22Rv1 (cell line): ENCODE measurements around the gene RFTN1.

Source experiments
- CTCF ChIP-seq: fragments of 450-650 bp; IDR thresholded peaks from 2 replicates; pipeline ENCODE4 v1.5.1; 2017; ENCODE audit warnings: mild to moderate bottlenecking
- ZFX ChIP-seq: fragments of 450-650 bp; IDR thresholded peaks from 2 replicates; pipeline ENCODE4 v1.6.1; 2017; ENCODE audit warnings: antibody characterized with exemption, borderline replicate concordance

GRCh38 chr3:16388850-16389441 lies 124.6 kb downstream of the RFTN1 start:
- TF ChIP-seq CTCF, result no peak
- no peak for TF ChIP-seq ZFX
